Right lobe of liver (tissue), 4 donors: ENCODE measurements around the gene CUX1.

Experiments used
- CTCF ChIP-seq, 4 donors: fragments of 200-600 bp in 3 of 4; fragments of 450-650 bp in 1 of 4; IDR thresholded peaks; one replicate each; pipeline versions ENCODE4 v1.5.1 to v1.8.0; 2016 to 2022; ENCODE audit warnings: antibody characterized with exemption in 4 of 4, mild to moderate bottlenecking in 2 of 4
- POLR2A ChIP-seq: fragments of 450-650 bp; IDR thresholded peaks from one replicate; pipeline ENCODE4 v1.6.1; 2017; ENCODE audit warnings: antibody characterized with exemption, mild to moderate bottlenecking
- donor health status: DM: no; HTN: no; CAD: no.
- donor health status: DM: no; HTN: no; CAD: no.
- donor health status: DM: no; HTN: yes; CAD: no.

- TF ChIP-seq CTCF (IDR thresholded peaks at IDR 0.05) (no peak), POLR2A (no peak)
These were observed 478.1 kb downstream of the CUX1 start for GRCh38 chr7:102295346-102296178.
